HUES48 (cell line): ENCODE results near the gene NPS.

Source experiments
- H3K27ac ChIP-seq: one replicate; pipeline ENCODE4 v1.7.0; 2013; ENCODE audit warnings: low read depth, low read length, inconsistent platforms
- H3K27me3 ChIP-seq: 2 replicates; pipeline ENCODE4 v1.6.1; 2013; ENCODE audit warnings: mild to moderate bottlenecking, low read length; ENCODE audit not compliant: control insufficient read depth, insufficient read depth
- H3K36me3 ChIP-seq: 2 replicates; pipeline ENCODE4 v1.6.1; 2013; ENCODE audit warnings: low read length; ENCODE audit not compliant: control insufficient read depth, insufficient read depth
- H3K4me1 ChIP-seq: 2 replicates; pipeline ENCODE4 v1.6.1; 2013; ENCODE audit warnings: mild to moderate bottlenecking, low read length; ENCODE audit not compliant: control insufficient read depth, insufficient read depth
- H3K4me3 ChIP-seq: 2 replicates; pipeline ENCODE4 v1.5.1; 2013; ENCODE audit warnings: mild to moderate bottlenecking, low read depth, low read length
- H3K9ac ChIP-seq: 2 replicates; pipeline ENCODE4 v1.6.1; 2013; ENCODE audit warnings: mild to moderate bottlenecking, low read depth, low read length, moderate library complexity
- H3K9me3 ChIP-seq: 2 replicates; pipeline ENCODE4 v1.6.1; 2013; ENCODE audit warnings: low read length; ENCODE audit not compliant: control insufficient read depth, insufficient read depth

NPS gene

DNA sequence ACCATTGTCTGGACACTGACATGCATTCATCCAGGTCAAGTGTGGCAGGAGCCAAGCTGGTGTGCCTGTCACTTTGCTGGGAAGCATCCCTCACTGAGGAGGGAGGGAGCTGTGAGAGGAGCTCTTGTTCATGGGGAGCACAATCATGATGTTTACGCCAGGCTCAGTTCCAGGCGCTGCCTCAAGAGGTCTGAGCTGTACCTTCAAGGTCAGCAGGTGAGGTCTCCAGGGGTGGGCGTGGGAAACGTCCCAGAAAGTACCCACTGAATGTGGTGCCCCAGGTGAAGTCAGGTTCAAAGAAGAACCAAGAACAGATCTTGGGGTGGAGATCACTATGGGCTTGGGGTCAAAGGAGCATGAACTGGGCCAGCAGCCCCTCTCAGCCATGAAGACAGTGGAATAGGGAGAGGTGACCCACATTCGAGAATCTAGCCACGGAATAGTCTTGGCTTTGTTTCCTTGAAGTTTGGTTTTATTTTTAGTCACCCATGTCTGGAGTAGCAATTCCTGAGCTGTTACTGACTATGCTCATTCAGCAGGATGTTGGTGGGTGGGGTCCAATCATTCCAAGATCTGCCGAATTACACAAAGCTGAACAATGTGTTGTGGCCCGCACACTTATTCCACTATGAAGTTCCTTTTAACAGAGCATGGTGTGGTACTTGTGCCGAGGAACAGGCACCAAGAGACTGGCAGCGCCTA is 29.3 kb downstream of the NPS start:
- Histone ChIP-seq H3K9me3 (no peaks in the 10 kb centered on the region), H3K4me3 (no peak overlapping the region), H3K27me3 (no peaks in the 10 kb centered on the region), H3K36me3 (no peaks in the 10 kb centered on the region), H3K9ac (no peak overlapping the region), H3K27ac (no peak overlapping the region), H3K4me1 (no peaks in the 10 kb centered on the region)

GRCh38 chr10:127578961-127579305 is 29.8 kb downstream of the NPS start:
- no peaks in the 10 kb centered on the region for H3K27me3 ChIP-seq
- no peak overlapping the region for H3K4me3 ChIP-seq
- H3K9ac ChIP-seq = no peak overlapping the region
- no peaks in the 10 kb centered on the region for H3K36me3 ChIP-seq
- no peaks in the 10 kb centered on the region for H3K9me3 ChIP-seq
- no peaks in the 10 kb centered on the region for H3K4me1 ChIP-seq
- no peak overlapping the region for H3K27ac ChIP-seq

GRCh38 chr10:127579640-127580039 is 30.5 kb downstream of the NPS start:
- no peak overlapping the region for H3K27ac ChIP-seq

DNA sequence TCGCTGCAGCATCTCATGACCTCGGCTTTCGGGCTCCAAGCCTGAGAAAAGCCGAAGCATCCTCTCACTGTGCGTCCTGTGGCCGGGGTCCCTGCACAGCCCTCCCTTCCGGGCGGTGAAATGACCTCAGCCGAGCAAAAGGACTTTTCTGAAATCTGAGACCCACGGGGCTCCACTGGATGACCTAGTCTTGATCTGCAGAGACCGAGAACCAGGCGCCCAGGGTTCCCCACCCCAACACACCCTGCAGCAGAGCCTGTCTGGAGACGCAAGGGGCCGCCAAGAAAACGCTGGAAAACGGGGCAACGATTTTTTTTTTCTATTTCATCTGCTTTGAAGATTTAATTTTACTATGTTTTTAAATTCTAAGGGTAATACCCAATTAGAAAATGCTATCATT is 31.7 kb downstream of the NPS start:
- Histone ChIP-seq H3K4me1 (no peaks in the 10 kb centered on the region), H3K27ac (no peak overlapping the region), H3K9ac (no peak overlapping the region), H3K4me3 (no peak overlapping the region), H3K36me3 (no peaks in the 10 kb centered on the region), H3K27me3 (no peaks in the 10 kb centered on the region), H3K9me3 (no peaks in the 10 kb centered on the region)

More at GRCh38 chr10:127579640-127580039, 30.5 kb downstream of the NPS start:
- Histone ChIP-seq H3K4me3 (no peak overlapping the region), H3K4me1 (no peaks in the 10 kb centered on the region), H3K9ac (no peak overlapping the region), H3K9me3 (no peaks in the 10 kb centered on the region), H3K36me3 (no peaks in the 10 kb centered on the region), H3K27me3 (no peaks in the 10 kb centered on the region)

DNA sequence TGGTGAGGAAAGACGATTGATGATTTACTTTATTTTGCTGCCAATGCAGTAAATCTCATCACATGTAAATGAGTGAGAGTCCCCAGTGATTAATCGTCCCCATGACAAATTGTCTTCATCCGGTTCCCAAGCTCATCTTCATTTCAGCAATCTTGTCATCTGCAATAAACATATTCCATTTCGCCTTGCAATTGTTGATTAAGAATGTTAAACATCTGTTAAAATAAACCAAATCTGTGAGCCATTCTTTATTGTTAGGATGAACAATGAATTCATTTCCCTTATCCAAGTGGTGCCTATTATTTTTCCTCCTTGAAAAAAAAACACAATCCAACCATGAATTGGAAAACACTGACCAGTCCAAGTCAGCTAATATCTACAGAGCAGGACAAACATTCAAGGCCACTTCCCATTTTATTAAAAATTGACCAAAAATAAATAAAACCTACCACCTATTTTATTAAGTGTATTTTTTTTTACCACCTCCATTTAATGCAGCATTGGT is 36.5 kb downstream of the NPS start:
- no peaks in the 10 kb centered on the region for H3K27me3 ChIP-seq
- H3K4me1 ChIP-seq = no peaks in the 10 kb centered on the region
- H3K9me3 ChIP-seq = peaks cover 5% of the 10 kb centered on the region
- no peak overlapping the region for H3K27ac ChIP-seq
- no peak overlapping the region for H3K4me3 ChIP-seq
- H3K36me3 ChIP-seq = no peaks in the 10 kb centered on the region
- H3K9ac ChIP-seq = no peak overlapping the region

DNA sequence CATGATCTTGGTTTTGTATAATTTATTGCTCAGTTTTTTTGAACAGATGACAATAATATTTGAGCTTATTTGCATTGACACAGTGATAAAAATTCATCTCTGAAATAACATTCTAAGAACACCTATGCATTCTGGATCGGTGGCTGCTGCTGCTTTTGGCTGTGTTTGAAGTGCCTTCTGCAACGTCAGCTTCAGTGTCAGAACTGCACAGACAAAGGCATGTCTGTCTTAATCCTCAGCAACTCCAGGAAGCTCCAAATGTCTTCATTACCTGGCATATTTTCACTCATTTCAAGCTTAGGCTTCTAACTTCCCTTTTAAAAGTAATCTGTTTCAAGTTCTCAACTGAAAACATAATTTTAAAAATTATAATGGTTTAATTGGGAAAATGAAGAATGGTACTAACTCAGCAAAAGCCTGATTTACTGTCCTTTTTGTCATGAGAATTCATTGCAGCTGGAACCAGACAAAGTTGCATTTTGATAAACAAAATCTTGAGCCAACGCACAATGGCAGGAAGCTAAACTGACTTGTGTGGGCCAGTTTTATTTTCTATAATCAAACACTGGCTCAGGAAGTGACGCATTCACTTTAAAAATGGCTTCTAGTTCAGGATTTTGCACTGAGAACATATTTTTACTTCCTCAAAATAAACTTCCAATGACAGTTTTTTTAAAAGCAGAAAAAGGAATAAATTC is 38.7 kb downstream of the NPS start:
- H3K4me3 ChIP-seq = no peak overlapping the region
- H3K36me3 ChIP-seq = no peaks in the 10 kb centered on the region
- H3K9me3 ChIP-seq = peaks cover 5% of the 10 kb centered on the region
- no peak overlapping the region for H3K27ac ChIP-seq
- H3K27me3 ChIP-seq = no peaks in the 10 kb centered on the region
- H3K9ac ChIP-seq = no peak overlapping the region
- H3K4me1 ChIP-seq = no peaks in the 10 kb centered on the region

DNA sequence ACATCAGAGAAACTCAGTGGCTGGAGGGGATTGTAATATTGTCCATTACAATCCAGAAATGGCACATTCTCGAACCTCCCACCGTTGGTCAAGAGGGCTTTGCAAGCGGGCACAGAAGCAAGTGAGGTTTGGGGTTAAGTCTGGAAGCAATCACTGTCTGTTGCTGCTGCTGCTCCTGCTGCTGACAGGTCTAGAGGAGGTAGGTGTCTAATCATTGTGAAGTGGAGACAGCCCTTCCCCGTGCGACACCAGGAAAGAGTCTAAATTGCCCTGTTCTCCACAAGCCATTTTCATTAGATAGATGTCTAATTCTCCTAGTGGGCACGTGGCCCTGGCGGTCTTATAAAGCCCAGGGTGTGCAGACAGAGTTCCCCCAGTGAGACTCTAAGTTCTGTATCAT is 43.5 kb downstream of the NPS start:
- no peaks in the 10 kb centered on the region for H3K9me3 ChIP-seq
- no peak overlapping the region for H3K27ac ChIP-seq
- H3K36me3 ChIP-seq = no peaks in the 10 kb centered on the region
- H3K4me3 ChIP-seq = no peak overlapping the region
- H3K27me3 ChIP-seq = no peaks in the 10 kb centered on the region
- no peaks in the 10 kb centered on the region for H3K4me1 ChIP-seq
- no peak overlapping the region for H3K9ac ChIP-seq

DNA sequence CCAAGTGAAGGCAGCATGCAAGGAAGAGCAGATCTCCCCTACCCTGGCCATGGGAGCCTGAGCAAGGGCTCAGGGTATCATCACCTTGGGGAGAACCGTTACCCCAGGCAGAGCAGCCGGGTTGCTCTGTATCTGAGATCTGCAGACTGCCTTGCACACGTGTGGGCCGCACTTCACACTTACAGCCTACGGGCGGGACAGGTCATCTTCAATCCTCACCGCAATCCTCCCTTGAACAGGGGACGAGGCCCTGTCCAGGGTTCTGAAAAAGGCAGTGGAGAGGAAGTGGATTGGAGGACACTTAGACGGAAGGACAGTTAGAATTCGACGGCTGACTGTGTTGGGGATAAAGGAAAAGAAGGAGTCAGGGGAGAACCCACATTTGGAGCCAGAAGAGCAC is 51.4 kb downstream of the NPS start:
- no peak overlapping the region for H3K27ac ChIP-seq
- no peak overlapping the region for H3K9ac ChIP-seq
- no peaks in the 10 kb centered on the region for H3K27me3 ChIP-seq
- H3K9me3 ChIP-seq = no peaks in the 10 kb centered on the region
- no peaks in the 10 kb centered on the region for H3K4me1 ChIP-seq
- no peaks in the 10 kb centered on the region for H3K36me3 ChIP-seq
- no peak overlapping the region for H3K4me3 ChIP-seq
